Lung (tissue), 12 donors: ENCODE data around the gene TAF7L. TPM values are rescaled to one million over a fixed set of nuclear protein-coding genes. Genes with fewer than 3 reads are reported as not detected.

Source experiments
- ATAC-seq: fragments of 200-7000 bp; cut with Tn5 transposase; one replicate; pipeline ENCODE4 v1.9.1; 2020; ENCODE audit warnings: moderate number of reproducible peaks; ENCODE audit not compliant: insufficient read depth, low FRiP score
- DNase-seq, 3 donors: peaks; one replicate each; pipeline ENCODE4 v3.0.0-alpha.2; 2013 to 2017
- H3K27ac ChIP-seq, 2 donors: one replicate each; pipeline ENCODE4 v1.5.1; 2013; ENCODE audit warnings: mild to moderate bottlenecking in 2 of 2, moderate library complexity in 2 of 2, control low read depth in 1 of 2, inconsistent platforms in 1 of 2, low read depth in 1 of 2, low read length in 1 of 2
- H3K27me3 ChIP-seq, 3 donors: one replicate each; pipeline ENCODE4 v1.5.1; 2013; ENCODE audit warnings: low read length in 2 of 3; ENCODE audit not compliant: control insufficient read depth in 3 of 3, insufficient read depth in 3 of 3
- H3K36me3 ChIP-seq, 4 donors: one replicate each; pipeline ENCODE4 v1.5.1; 2013; ENCODE audit warnings: low read length in 4 of 4, mild to moderate bottlenecking in 1 of 4, moderate library complexity in 1 of 4; ENCODE audit not compliant: control insufficient read depth in 4 of 4, insufficient read depth in 4 of 4
- H3K4me1 ChIP-seq, 5 donors: one replicate each; pipeline ENCODE4 v1.5.1; 2013; ENCODE audit warnings: low read length in 5 of 5, mild to moderate bottlenecking in 2 of 5, moderate library complexity in 1 of 5; ENCODE audit not compliant: control insufficient read depth in 5 of 5, insufficient read depth in 5 of 5
- H3K4me3 ChIP-seq: one replicate; pipeline ENCODE4 v1.5.1; 2013; ENCODE audit warnings: mild to moderate bottlenecking, control low read depth, moderate library complexity
- H3K9ac ChIP-seq, 2 donors: one replicate each; pipeline ENCODE4 v1.5.1; 2013; ENCODE audit warnings: low read length in 2 of 2, control low read depth in 1 of 2; ENCODE audit not compliant: insufficient read depth in 1 of 2
- H3K9me3 ChIP-seq, 4 donors: one replicate each; pipeline ENCODE4 v1.5.1; 2013; ENCODE audit warnings: low read length in 3 of 4, mild to moderate bottlenecking in 1 of 4, moderate library complexity in 1 of 4; ENCODE audit not compliant: control insufficient read depth in 4 of 4, insufficient read depth in 3 of 4
- WGBS, 2 donors: extraction: QIAGEN DNeasy Blood & Tissue Kit; methylation state at CpG; one replicate each; pipeline ENCODE4 v1.1.7; 2013; 5-methylcytosine and 5-hydroxymethylcytosine counted together
- polyA plus RNA-seq, 2 donors: library from polyadenylated mRNA; stranded (reverse); fragments of 200-250 nt; gene quantifications; one replicate each; pipeline ENCODE4 v1.2.1, GENCODE V29; 2013
- total RNA-seq, 2 donors: library from RNA; depleted of rRNA in 1 of 2; stranded (reverse); fragments of >200 nt in 1 of 2; gene quantifications; one replicate each; pipeline ENCODE4 v1.2.1, GENCODE V29; 2014 to 2021
- TF ChIP-seq, protein P1 (sequence below): IDR thresholded peaks from 2 replicates; pipeline ENCODE4 v1.5.1; 2012; ENCODE audit warnings: mild to moderate bottlenecking; ENCODE audit errors: control extremely low read depth, extremely low read depth
- donor health status: control.
- donor health status: control.
- donor health status: Bipolar disorder and iron deficiency.
- donor health status: healthy.
- donor health status: DM: yes; HTN: yes; CAD: no.

TAF7L gene
- total and polyA plus RNA-seq, 4 donors, result 0.06 to 0.21 (median 0.13) TPM

DNA sequence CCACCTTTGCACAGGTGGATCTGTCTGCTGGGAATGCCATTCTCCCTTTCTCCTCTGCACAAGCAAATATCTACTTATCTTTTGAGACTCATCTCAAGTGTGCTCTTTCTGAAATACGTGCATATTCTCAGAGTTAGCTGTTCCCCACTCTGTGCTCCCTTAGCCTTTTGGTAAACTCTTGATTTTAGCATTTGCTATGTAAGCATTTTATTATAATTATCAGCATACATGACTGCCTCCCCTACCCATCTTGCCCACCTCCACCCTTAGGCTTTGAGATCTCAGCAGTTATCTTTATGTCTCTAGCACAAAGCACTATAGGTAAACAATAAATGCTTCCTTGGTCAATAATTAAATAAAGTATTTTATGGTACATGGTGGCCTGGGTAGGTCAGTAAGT lies 60.1 kb downstream of the TAF7L start:
- TF ChIP-seq, protein P1, sequence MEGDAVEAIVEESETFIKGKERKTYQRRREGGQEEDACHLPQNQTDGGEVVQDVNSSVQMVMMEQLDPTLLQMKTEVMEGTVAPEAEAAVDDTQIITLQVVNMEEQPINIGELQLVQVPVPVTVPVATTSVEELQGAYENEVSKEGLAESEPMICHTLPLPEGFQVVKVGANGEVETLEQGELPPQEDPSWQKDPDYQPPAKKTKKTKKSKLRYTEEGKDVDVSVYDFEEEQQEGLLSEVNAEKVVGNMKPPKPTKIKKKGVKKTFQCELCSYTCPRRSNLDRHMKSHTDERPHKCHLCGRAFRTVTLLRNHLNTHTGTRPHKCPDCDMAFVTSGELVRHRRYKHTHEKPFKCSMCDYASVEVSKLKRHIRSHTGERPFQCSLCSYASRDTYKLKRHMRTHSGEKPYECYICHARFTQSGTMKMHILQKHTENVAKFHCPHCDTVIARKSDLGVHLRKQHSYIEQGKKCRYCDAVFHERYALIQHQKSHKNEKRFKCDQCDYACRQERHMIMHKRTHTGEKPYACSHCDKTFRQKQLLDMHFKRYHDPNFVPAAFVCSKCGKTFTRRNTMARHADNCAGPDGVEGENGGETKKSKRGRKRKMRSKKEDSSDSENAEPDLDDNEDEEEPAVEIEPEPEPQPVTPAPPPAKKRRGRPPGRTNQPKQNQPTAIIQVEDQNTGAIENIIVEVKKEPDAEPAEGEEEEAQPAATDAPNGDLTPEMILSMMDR, result no peak
- no peak overlapping the region for H3K9ac ChIP-seq
- DNase-seq, result no peak
- 61 to 94% methylated on average over 1 of the region's 1 CpG for WGBS, 2 donors
- H3K27me3 ChIP-seq, result peaks cover 3 to 28% (median 7%) of the 10 kb centered on the region in 3 donors
- no peak overlapping the region for H3K4me3 ChIP-seq
- ATAC-seq, result no peak
- no peaks in the 10 kb centered on the region for H3K9me3 ChIP-seq
- no peaks in the 10 kb centered on the region for H3K36me3 ChIP-seq
- no peak overlapping the region for H3K27ac ChIP-seq
- H3K4me1 ChIP-seq, result no peaks in the 10 kb centered on the region

DNA sequence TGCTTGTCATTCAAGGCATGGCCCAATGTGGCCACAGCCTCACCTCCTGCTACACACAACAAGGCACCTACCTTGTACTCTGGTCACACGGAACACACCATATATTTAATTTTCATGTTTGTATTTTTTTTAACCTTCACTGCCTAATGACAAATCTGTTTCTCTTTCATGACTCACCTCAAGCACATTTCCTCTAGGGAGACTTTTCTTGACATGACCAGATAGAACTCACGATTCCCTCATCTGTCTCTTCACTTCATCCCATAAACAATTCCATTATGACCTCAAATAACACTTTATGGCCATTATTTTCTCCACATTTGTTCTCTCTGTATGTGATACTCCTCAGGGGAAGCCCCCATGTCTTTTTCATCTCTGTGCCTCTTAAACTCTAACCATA lies 60.5 kb downstream of the TAF7L start:
- no peaks in the 10 kb centered on the region for H3K36me3 ChIP-seq
- ATAC-seq, result no peak
- TF ChIP-seq, protein P1, result no peak
- peaks cover 3 to 27% (median 7%) of the 10 kb centered on the region in 3 donors for H3K27me3 ChIP-seq
- H3K4me3 ChIP-seq, result no peak overlapping the region
- H3K4me1 ChIP-seq, result no peaks in the 10 kb centered on the region
- DNase-seq, result no peak
- no peak overlapping the region for H3K27ac ChIP-seq
- no peaks in the 10 kb centered on the region for H3K9me3 ChIP-seq
- no peak overlapping the region for H3K9ac ChIP-seq
- 78 to 94% methylated on average over 2 of the region's 2 CpGs for WGBS, 2 donors

DNA sequence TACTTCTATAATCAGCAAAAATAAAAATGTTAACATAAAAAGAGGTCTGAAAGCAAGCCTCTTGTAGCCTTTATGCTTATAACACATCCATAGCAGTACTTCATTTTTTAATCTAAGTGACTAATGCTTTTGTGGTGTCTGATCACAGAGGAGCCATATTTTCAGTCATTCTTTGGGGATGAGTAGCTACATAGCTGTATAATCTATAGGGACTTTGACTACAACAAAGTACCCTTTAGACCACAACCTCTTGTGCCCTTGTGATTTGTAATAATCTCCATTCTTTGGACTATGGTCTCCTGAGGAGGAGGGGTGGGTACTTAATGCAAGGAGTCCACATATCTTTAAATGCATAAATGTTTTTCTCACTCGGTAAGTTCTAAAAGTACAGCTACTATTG lies 62.0 kb downstream of the TAF7L start:
- Histone ChIP-seq H3K4me3 (no peak overlapping the region), H3K36me3 (no peaks in the 10 kb centered on the region), H3K27ac (no peak overlapping the region), H3K27me3 (peaks cover 3 to 30% (median 7%) of the 10 kb centered on the region in 3 donors), H3K4me1 (no peaks in the 10 kb centered on the region), H3K9me3 (no peaks in the 10 kb centered on the region), H3K9ac (no peak overlapping the region)
- TF ChIP-seq, protein P1, result no peak
- ATAC-seq, result no peak
- no peak for DNase-seq
- 93 to 96% methylated on average over 1 of the region's 1 CpG for WGBS, 2 donors

DNA sequence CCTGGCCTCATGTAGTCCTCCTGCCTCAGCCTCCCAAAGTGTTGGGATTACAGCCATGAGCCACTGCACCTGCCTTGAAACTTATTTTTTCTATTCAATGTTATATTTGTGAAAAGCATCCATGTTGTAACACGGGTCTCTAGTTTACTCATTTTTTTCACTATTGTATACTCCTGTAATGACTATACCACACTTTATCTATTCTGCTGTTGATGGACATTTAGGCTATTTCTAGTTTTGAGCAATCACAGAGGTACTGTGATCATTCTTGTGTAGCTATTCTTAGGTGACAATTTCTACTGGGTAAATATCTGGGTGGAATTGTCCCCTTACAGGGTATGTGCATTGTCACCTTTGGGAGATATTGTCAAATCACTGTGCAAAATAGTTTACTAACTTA lies 67.9 kb downstream of the TAF7L start:
- DNase-seq (no peak), ATAC-seq (no peak)
- no peaks in the 10 kb centered on the region for H3K36me3 ChIP-seq
- TF ChIP-seq, protein P1, result no peak
- WGBS, 2 donors, result 73 to 90% methylated on average over 1 of the region's 1 CpG
- no peak overlapping the region for H3K27ac ChIP-seq
- H3K4me3 ChIP-seq, result no peak overlapping the region
- H3K4me1 ChIP-seq, result peaks cover 0 to 5% (median 0%) of the 10 kb centered on the region in 5 donors
- peaks cover 3 to 23% (median 4%) of the 10 kb centered on the region in 3 donors for H3K27me3 ChIP-seq
- H3K9me3 ChIP-seq, result no peaks in the 10 kb centered on the region
- H3K9ac ChIP-seq, result no peak overlapping the region
